PC-3 (cell line): ENCODE data around the gene ADRM1. TPM values are rescaled to one million over a fixed set of nuclear protein-coding genes. Genes with fewer than 3 reads are reported as not detected.

Experiments
- ATAC-seq: fragments of 200-7000 bp; cut with Tn5 transposase; 2 replicates; pipeline ENCODE4 v1.9.1; 2020; ENCODE audit warnings: mild to moderate bottlenecking, moderate library complexity
- BruUV-seq: library from RNA; stranded (reverse); fragments of 400-500 nt; replicated peaks from 2 replicates; lab custom pipeline; 2021; lab: Mats Ljungman, UMichigan
- CTCF ChIA-PET: fragments of 300-600 bp; sonication (Branson Sonifier 250); formaldehyde crosslinking; loops from one replicate; lab custom pipeline; 2022; ENCODE audit warnings: antibody characterized with exemption; lab: Charles Lee
- POLR2A ChIA-PET: fragments of 300-600 bp; sonication (Branson Sonifier 250); formaldehyde crosslinking; loops from one replicate; lab custom pipeline; 2022; ENCODE audit warnings: antibody characterized with exemption; ENCODE audit not compliant: unreplicated experiment; lab: Charles Lee
- DNase-seq: peaks from one replicate; pipeline ENCODE4 v3.0.0-alpha.2; 2015
- H2AFZ ChIP-seq: fragments of 300-600 bp; sonication (generic); 2 replicates; pipeline ENCODE4 v1.6.0; 2016; ENCODE audit warnings: antibody characterized with exemption, low read length
- H3F3A ChIP-seq: fragments of 300-600 bp; sonication (generic); one replicate; pipeline ENCODE4 v1.6.0; 2017; ENCODE audit warnings: antibody characterized with exemption, low read length, control low read depth, mild to moderate bottlenecking; ENCODE audit not compliant: unreplicated experiment
- H3K27ac ChIP-seq: fragments of 300-600 bp; sonication (generic); 2 replicates; pipeline ENCODE4 v1.5.1; 2016; ENCODE audit warnings: mild to moderate bottlenecking, low read length
- H3K27me3 ChIP-seq: fragments of 300-600 bp; sonication (generic); 2 replicates; pipeline ENCODE4 v1.6.1; 2016; ENCODE audit warnings: low read length, mixed read lengths
- H3K36me3 ChIP-seq: fragments of 300-600 bp; sonication (generic); 2 replicates; pipeline ENCODE4 v1.6.1; 2016; ENCODE audit warnings: low read depth, mixed run types, low read length, mixed read lengths
- H3K4me1 ChIP-seq: fragments of 300-600 bp; sonication (generic); 2 replicates; pipeline ENCODE4 v1.5.1; 2016; ENCODE audit warnings: low read length; ENCODE audit not compliant: insufficient read depth
- H3K4me2 ChIP-seq: fragments of 300-600 bp; sonication (generic); 2 replicates; pipeline ENCODE4 v1.6.0; 2016; ENCODE audit warnings: low read length
- H3K4me3 ChIP-seq: fragments of 300-600 bp; sonication (generic); 2 replicates; pipeline ENCODE4 v1.5.1; 2016; ENCODE audit warnings: mild to moderate bottlenecking, low read length, mixed read lengths
- H3K79me2 ChIP-seq: fragments of 300-600 bp; sonication (generic); 2 replicates; pipeline ENCODE4 v1.6.1; 2017; ENCODE audit warnings: low read length, mixed read lengths
- H3K9ac ChIP-seq: fragments of 300-600 bp; sonication (generic); 2 replicates; pipeline ENCODE4 v1.6.0; 2016; ENCODE audit warnings: mild to moderate bottlenecking, low read length
- H3K9me2 ChIP-seq: fragments of 300-600 bp; sonication (generic); replicated peaks from 2 replicates; pipeline ENCODE4 v1.6.1; 2016; ENCODE audit warnings: mixed run types, low read length, mixed read lengths
- H3K9me3 ChIP-seq: fragments of 300-600 bp; sonication (generic); 2 replicates; pipeline ENCODE4 v1.6.1; 2016; ENCODE audit warnings: low read length, mixed read lengths
- H4K20me1 ChIP-seq: fragments of 300-600 bp; sonication (generic); 2 replicates; pipeline ENCODE4 v1.6.1; 2016; ENCODE audit warnings: low read length, mixed read lengths
- CTCF ChIP-seq: fragments of 300-600 bp; sonication (generic); conservative IDR thresholded peaks from 2 replicates; pipeline ENCODE4 v1.5.1; 2017; ENCODE audit warnings: antibody characterized with exemption, low read depth, mild to moderate bottlenecking, low read length
- EZH2 ChIP-seq: fragments of 300-600 bp; sonication (generic); IDR thresholded peaks from one replicate; pipeline ENCODE4 v1.6.1; 2017; ENCODE audit warnings: antibody characterized with exemption, mild to moderate bottlenecking, low read length; ENCODE audit not compliant: unreplicated experiment
- EZH2phosphoT487 ChIP-seq: fragments of 300-600 bp; sonication (generic); IDR thresholded peaks from 2 replicates; pipeline ENCODE4 v1.6.1; 2018; ENCODE audit warnings: mild to moderate bottlenecking, antibody characterized with exemption, low read length, borderline replicate concordance
- intact Hi-C: fragments of 100-400 bp; cut with micrococcal nuclease; formaldehyde crosslinking; loops from 2 replicates; pipeline ENCODE4 v1.9.0; 2023
- total RNA-seq: library from RNA; depleted of rRNA; stranded (reverse); fragments of >200 nt; gene quantifications from 2 replicates; pipeline ENCODE4 v1.2.3, GENCODE V29; 2014

The ADRM1 gene
- total RNA-seq, 1 experiment from 2014 or later: 374 TPM

- H3K9me3 ChIP-seq: no peaks in the 10 kb centered on the region
- POLR2A ChIA-PET: interaction anchor here (0.5 kb wide), 1 partner anchor 81 kb away, joined by 8 read pairs; the partner anchor contains the start of gene RPS21
- intact Hi-C loops: no loop called here
- BruUV-seq: no TSS peak
- CTCF ChIA-PET: interaction anchor here (1.1 to 1.3 kb wide), 2 partner anchors 62 to 77 kb away, joined by 3 read pairs; no protein-coding TSS in a partner anchor
- peak overlapping the region; percentile 94 for H3K4me3 ChIP-seq
- H3K4me1 ChIP-seq: peaks cover 25% of the 10 kb centered on the region
- H3K4me2 ChIP-seq: peak overlapping the region; percentile 100
- peaks cover 55% of the 10 kb centered on the region for H4K20me1 ChIP-seq
- peak overlapping the region; percentile 17; the same call in 1 of the 2 replicates for H3K27ac ChIP-seq
- peak overlapping the region; percentile 95; the same call in 1 of the 2 replicates for H3K9ac ChIP-seq
- H3K79me2 ChIP-seq: peaks cover 46% of the 10 kb centered on the region
- H3K36me3 ChIP-seq: peaks cover 54% of the 10 kb centered on the region
- H3F3A ChIP-seq: peaks cover 16% of the 10 kb centered on the region
- no peaks in the 10 kb centered on the region for H3K27me3 ChIP-seq
- DNase-seq: peak; percentile 31
- no peak overlapping the region for H2AFZ ChIP-seq
- TF ChIP-seq EZH2phosphoT487 (no peak), EZH2 (no peak), CTCF (no peak)
- ATAC-seq: no peak
- H3K9me2 ChIP-seq: no peaks in the 10 kb centered on the region
Measured at GRCh38 chr20:62305765-62306413, 3.1 kb downstream of the ADRM1 start.

- Histone ChIP-seq H3K9ac (no peak overlapping the region), H3K9me2 (no peaks in the 10 kb centered on the region), H3K27me3 (no peaks in the 10 kb centered on the region), H3K4me1 (peaks cover 25% of the 10 kb centered on the region), H3K9me3 (no peaks in the 10 kb centered on the region), H4K20me1 (peaks cover 55% of the 10 kb centered on the region), H3F3A (peaks cover 16% of the 10 kb centered on the region), H3K36me3 (peaks cover 54% of the 10 kb centered on the region), H3K27ac (0 out of 2 replicates have a peak overlapping the region, but pooled peaks have one; percentile 16), H3K4me2 (peak overlapping the region; percentile 100; the same call in 1 of the 2 replicates), H3K79me2 (peaks cover 46% of the 10 kb centered on the region), H3K4me3 (no peak overlapping the region), H2AFZ (no peak overlapping the region)
- DNase-seq (no peak), ATAC-seq (no peak)
- CTCF ChIA-PET: interaction anchor here (1.1 to 1.3 kb wide), 2 partner anchors 61 to 76 kb away, joined by 3 read pairs; no protein-coding TSS in a partner anchor
- TF ChIP-seq CTCF: no peak
- no peak for TF ChIP-seq EZH2
- no peak for TF ChIP-seq EZH2phosphoT487
- intact Hi-C loops: no loop called here
- BruUV-seq: no TSS peak
- POLR2A ChIA-PET: interaction anchor here (0.5 kb wide), 1 partner anchor 80 kb away, joined by 8 read pairs; the partner anchor contains the start of gene RPS21
Measured at GRCh38 chr20:62306414-62307187, 3.8 kb downstream of the ADRM1 start.
